Measurements from ENCODE around the gene RRAGA.
"Not testable (repeated sequence)": the region's sequence is repeated elsewhere in the genome, so short reads cannot be mapped to it uniquely, and the experiment has no call there.

Gene RRAGA

DNA sequence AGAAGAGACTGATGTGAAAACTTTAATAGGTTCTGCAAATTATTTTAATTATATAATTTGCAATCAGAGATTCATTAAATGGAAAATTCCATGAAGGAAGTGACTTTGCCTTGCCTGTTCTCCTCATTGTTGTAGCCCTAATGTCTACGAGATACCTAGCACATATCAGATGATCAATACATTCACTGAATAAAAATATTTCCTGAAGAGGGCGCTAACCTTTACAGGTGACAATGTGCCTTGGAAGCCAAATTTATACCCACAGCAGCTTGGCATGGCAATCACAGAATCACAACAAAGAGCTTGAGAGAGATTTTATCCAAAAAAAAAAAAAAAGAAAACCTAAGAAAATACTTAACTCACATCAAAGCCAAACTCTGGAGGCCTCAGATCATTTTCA lies 36.1 kb downstream of the RRAGA start:
- no peak for DNase-seq (ENCODE audit: low read depth)

DNA sequence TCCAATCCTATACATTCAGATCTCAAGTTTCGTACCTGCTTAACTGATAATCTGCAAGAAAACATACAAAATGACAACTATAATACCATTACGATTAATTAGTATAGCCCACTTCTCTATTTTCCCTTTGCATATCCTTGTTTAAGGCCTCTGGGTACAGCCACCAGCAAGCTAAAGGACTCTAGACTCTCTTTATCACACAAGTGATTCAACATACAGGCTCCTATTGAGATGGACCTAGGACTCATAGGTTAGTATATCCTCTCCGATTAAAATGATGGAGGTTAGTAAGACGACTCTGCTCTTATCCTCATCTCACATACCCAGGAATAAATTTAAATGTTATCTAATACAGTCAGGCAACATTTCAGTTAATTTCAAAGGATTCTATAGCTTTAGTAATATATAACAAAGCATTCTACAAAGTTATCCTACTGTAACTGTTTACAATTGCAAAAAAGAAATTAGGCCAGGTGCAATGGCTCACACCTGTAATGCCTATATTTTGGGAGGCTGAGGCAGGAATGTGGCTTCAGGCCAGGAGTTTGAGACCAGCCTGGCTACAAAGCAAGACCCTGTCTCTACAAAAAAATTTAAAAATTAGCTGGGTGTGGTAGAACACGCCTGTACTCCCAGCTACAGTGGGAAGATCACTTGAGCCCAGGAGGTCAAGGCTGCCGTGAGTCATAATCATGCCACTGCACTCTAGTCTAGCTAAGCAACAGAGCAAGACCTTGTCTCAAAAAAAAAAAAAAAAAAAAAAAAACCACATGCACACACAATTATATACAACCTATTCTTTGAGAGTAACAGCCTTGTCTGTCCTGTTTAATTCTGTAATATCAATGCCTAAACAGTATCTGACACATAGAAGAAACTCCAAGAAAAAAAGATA lies 38.1 kb downstream of the RRAGA start:
- DNase-seq (ENCODE audit: low read depth) = no peak

DNA sequence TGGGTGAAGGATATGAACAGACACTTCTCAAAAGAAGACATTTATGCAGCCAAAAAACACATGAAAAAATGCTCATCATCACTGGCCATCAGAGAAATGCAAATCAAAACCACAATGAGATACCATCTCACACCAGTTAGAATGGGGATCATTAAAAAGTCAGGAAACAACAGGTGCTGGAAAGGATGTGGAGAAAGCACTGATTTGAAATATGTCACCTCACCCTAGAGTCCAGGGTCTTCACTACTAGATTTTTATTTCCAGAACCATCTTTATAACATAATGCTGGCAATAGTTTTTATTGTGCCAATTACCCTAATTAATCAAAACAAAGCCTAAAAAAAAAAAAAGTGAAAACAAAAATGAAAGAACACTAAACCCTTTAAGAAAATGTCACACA lies 48.2 kb downstream of the RRAGA start:
- DNase-seq (ENCODE audit: low read depth) = not testable (repeated sequence)

All from T follicular helper cell (primary cell).